LNCAP (cell line): ENCODE results near the gene DNAJC1.

Source experiments
- CTCF ChIP-seq: fragments of 450-650 bp; IDR thresholded peaks from 2 replicates; pipeline ENCODE4 v1.5.1; 2017; ENCODE audit warnings: mild to moderate bottlenecking

The DNAJC1 gene

GRCh38 chr10:21728618-21729017 is 274.9 kb downstream of the DNAJC1 start:
- TF ChIP-seq CTCF = no peak

GRCh38 chr10:21727452-21728168 is 275.9 kb downstream of the DNAJC1 start:
- no peak for TF ChIP-seq CTCF

- TF ChIP-seq CTCF = no peak
Measured at GRCh38 chr10:21726601-21727225, 276.8 kb downstream of the DNAJC1 start.

- TF ChIP-seq CTCF = no peak
Measured at GRCh38 chr10:21724687-21725367, 278.7 kb downstream of the DNAJC1 start.

- TF ChIP-seq CTCF = no peak
Measured at GRCh38 chr10:21724020-21724589, 279.4 kb downstream of the DNAJC1 start.

GRCh38 chr10:21722209-21722608 is 281.3 kb downstream of the DNAJC1 start:
- no peak for TF ChIP-seq CTCF

- TF ChIP-seq CTCF = no peak
Measured at GRCh38 chr10:21721000-21721665, 282.4 kb downstream of the DNAJC1 start.
